ENCODE measurements around the gene OSBPL3.

DNA sequence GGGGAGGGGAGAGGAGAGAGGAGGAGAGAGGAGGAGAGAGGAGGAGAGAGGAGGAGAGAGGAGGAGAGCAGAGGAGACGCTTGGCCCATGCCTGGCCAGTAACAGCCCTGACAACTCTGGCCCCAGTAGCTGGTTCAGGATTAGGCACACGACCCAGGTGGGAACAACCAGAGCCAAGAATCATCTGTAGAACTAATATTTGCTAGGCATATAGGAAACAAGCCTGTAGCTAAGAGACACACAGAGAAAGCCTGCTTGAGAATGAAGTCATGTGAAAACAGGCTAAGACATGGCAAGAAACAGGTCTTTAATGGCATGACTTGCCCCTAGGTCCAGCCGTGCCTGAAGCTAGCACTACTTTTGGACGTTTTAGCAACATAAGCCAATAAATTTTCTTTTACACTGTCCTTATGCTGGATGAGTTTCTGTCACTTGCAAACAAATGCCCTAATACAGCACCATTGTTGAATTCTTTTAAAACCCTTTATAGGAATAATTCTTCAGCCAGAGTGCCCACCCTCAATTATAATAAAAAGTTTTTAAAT is 17.5 kb downstream of the OSBPL3 start:
- TF ChIP-seq, protein P1, sequence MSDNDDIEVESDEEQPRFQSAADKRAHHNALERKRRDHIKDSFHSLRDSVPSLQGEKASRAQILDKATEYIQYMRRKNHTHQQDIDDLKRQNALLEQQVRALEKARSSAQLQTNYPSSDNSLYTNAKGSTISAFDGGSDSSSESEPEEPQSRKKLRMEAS (IDR thresholded peaks at IDR 0.05): no peak
- TF ChIP-seq ELF1 (IDR thresholded peaks at IDR 0.05; ENCODE audit: borderline replicate concordance, low read depth): no peak

All from HCT116 (cell line).